RWPE1 (cell line): ENCODE measurements around the gene PLK2.

Source experiments
- CTCF ChIA-PET: fragments of 350-600 bp; sonication (Branson Sonifier 250); formaldehyde crosslinking; extraction: SDS; loops from one replicate; lab custom pipeline; 2021; lab: Yijun Ruan, JAX
- POLR2A ChIA-PET: fragments of 400-600 bp; formaldehyde crosslinking; extraction: SDS; loops from one replicate; lab custom pipeline; 2020; ENCODE audit warnings: antibody characterized with exemption; ENCODE audit not compliant: low non-redundant PET; lab: Yijun Ruan, JAX
- DNase-seq: peaks from one replicate; pipeline ENCODE4 v3.0.0; 2012; ENCODE audit warnings: low spot score
- H3K27ac ChIP-seq: fragments of 450-650 bp; 2 replicates; pipeline ENCODE4 v1.5.1; 2017
- CTCF ChIP-seq: fragments of 450-650 bp; conservative IDR thresholded peaks from 2 replicates; pipeline ENCODE4 v1.5.1; 2017; ENCODE audit warnings: low read depth, mild to moderate bottlenecking

Gene PLK2

GRCh38 chr5:58447226-58447625 lies 12.7 kb downstream of the PLK2 start:
- POLR2A ChIA-PET = no interaction called here
- H3K27ac ChIP-seq = no peak overlapping the region
- CTCF ChIA-PET = interaction anchor here (0.6 kb wide), 1 partner anchor 34 kb away, joined by 3 read pairs; no protein-coding TSS in a partner anchor
- no peak for DNase-seq
- TF ChIP-seq CTCF = no peak

GRCh38 chr5:58446024-58446423 lies 13.9 kb downstream of the PLK2 start:
- CTCF ChIA-PET = interaction anchor here (0.6 kb wide), 1 partner anchor 776 kb away, joined by 3 read pairs; no protein-coding TSS in a partner anchor
- TF ChIP-seq CTCF = no peak
- no peak overlapping the region for H3K27ac ChIP-seq
- POLR2A ChIA-PET = no interaction called here
- no peak for DNase-seq

GRCh38 chr5:58444805-58445204 lies 15.1 kb downstream of the PLK2 start:
- CTCF ChIA-PET = interaction anchor here (1.1 kb wide), 1 partner anchor 665 kb away, joined by 3 read pairs; no protein-coding TSS in a partner anchor
- peak; percentile 66 for DNase-seq
- TF ChIP-seq CTCF = no peak
- H3K27ac ChIP-seq = no peak overlapping the region
- POLR2A ChIA-PET = no interaction called here

GRCh38 chr5:58440901-58441460 lies 18.9 kb downstream of the PLK2 start:
- ChIA-PET CTCF (interaction anchor here (0.5 kb wide), 1 partner anchor 27 kb away, joined by 3 read pairs; no protein-coding TSS in a partner anchor), POLR2A (no interaction called here)
- no peak for TF ChIP-seq CTCF
- H3K27ac ChIP-seq = no peak overlapping the region
- DNase-seq = no peak

- ChIA-PET POLR2A (no interaction called here), CTCF (interaction anchor here (0.6 to 0.9 kb wide), 2 partner anchors 26 to 309 kb away, joined by 3 read pairs; no protein-coding TSS in a partner anchor)
- no peak overlapping the region for H3K27ac ChIP-seq
- no peak for TF ChIP-seq CTCF
- no peak for DNase-seq
Observed at GRCh38 chr5:58439094-58439644, 20.7 kb downstream of the PLK2 start.

- ChIA-PET CTCF (interaction anchor here (0.6 kb wide), 1 partner anchor 90 kb away, joined by 3 read pairs; no protein-coding TSS in a partner anchor), POLR2A (no interaction called here)
- no peak for DNase-seq
- TF ChIP-seq CTCF = no peak
- no peak overlapping the region for H3K27ac ChIP-seq
Observed at GRCh38 chr5:58437661-58438060, 22.2 kb downstream of the PLK2 start.
